ENCODE measurements around the gene UXS1.

- TF ChIP-seq CTCF (conservative IDR thresholded peaks at IDR 0.05 in 1 of 2, IDR thresholded peaks at IDR 0.05 in 1 of 2; ENCODE audit: extremely low read depth in 1 of 2, insufficient read depth in 1 of 2, low read depth in 1 of 2, low read length in 2 of 2), result peak; percentile 14 to 56
- no peak for TF ChIP-seq EZH2 (IDR thresholded peaks at IDR 0.05; ENCODE audit: borderline replicate concordance, low read length)
Observed at GRCh38 chr2:106108351-106108750, 85.8 kb downstream of the UXS1 start.

All from mammary epithelial cell (primary cell).